Lung (tissue), 12 donors: Measurements from ENCODE around the gene SPPL2C. TPM values are rescaled to one million over a fixed set of nuclear protein-coding genes. Genes with fewer than 3 reads are reported as not detected.

ENCODE experiments used
- ATAC-seq: fragments of 200-7000 bp; cut with Tn5 transposase; one replicate; pipeline ENCODE4 v1.9.1; 2020; ENCODE audit warnings: moderate number of reproducible peaks; ENCODE audit not compliant: insufficient read depth, low FRiP score
- DNase-seq, 3 donors: peaks; one replicate each; pipeline ENCODE4 v3.0.0-alpha.2; 2013 to 2017
- H3K27ac ChIP-seq, 2 donors: one replicate each; pipeline ENCODE4 v1.5.1; 2013; ENCODE audit warnings: mild to moderate bottlenecking in 2 of 2, moderate library complexity in 2 of 2, control low read depth in 1 of 2, inconsistent platforms in 1 of 2, low read depth in 1 of 2, low read length in 1 of 2
- H3K27me3 ChIP-seq, 3 donors: one replicate each; pipeline ENCODE4 v1.5.1; 2013; ENCODE audit warnings: low read length in 2 of 3; ENCODE audit not compliant: control insufficient read depth in 3 of 3, insufficient read depth in 3 of 3
- H3K36me3 ChIP-seq, 4 donors: one replicate each; pipeline ENCODE4 v1.5.1; 2013; ENCODE audit warnings: low read length in 4 of 4, mild to moderate bottlenecking in 1 of 4, moderate library complexity in 1 of 4; ENCODE audit not compliant: control insufficient read depth in 4 of 4, insufficient read depth in 4 of 4
- H3K4me1 ChIP-seq, 5 donors: one replicate each; pipeline ENCODE4 v1.5.1; 2013; ENCODE audit warnings: low read length in 5 of 5, mild to moderate bottlenecking in 2 of 5, moderate library complexity in 1 of 5; ENCODE audit not compliant: control insufficient read depth in 5 of 5, insufficient read depth in 5 of 5
- H3K4me3 ChIP-seq: one replicate; pipeline ENCODE4 v1.5.1; 2013; ENCODE audit warnings: mild to moderate bottlenecking, control low read depth, moderate library complexity
- H3K9ac ChIP-seq, 2 donors: one replicate each; pipeline ENCODE4 v1.5.1; 2013; ENCODE audit warnings: low read length in 2 of 2, control low read depth in 1 of 2; ENCODE audit not compliant: insufficient read depth in 1 of 2
- H3K9me3 ChIP-seq, 4 donors: one replicate each; pipeline ENCODE4 v1.5.1; 2013; ENCODE audit warnings: low read length in 3 of 4, mild to moderate bottlenecking in 1 of 4, moderate library complexity in 1 of 4; ENCODE audit not compliant: control insufficient read depth in 4 of 4, insufficient read depth in 3 of 4
- CTCF ChIP-seq: IDR thresholded peaks from 2 replicates; pipeline ENCODE4 v1.5.1; 2012; ENCODE audit warnings: mild to moderate bottlenecking; ENCODE audit errors: control extremely low read depth, extremely low read depth
- WGBS, 2 donors: extraction: QIAGEN DNeasy Blood & Tissue Kit; methylation state at CpG; one replicate each; pipeline ENCODE4 v1.1.7; 2013; 5-methylcytosine and 5-hydroxymethylcytosine counted together
- polyA plus RNA-seq, 2 donors: library from polyadenylated mRNA; stranded (reverse); fragments of 200-250 nt; gene quantifications; one replicate each; pipeline ENCODE4 v1.2.1, GENCODE V29; 2013
- total RNA-seq, 2 donors: library from RNA; depleted of rRNA in 1 of 2; stranded (reverse); fragments of >200 nt in 1 of 2; gene quantifications; one replicate each; pipeline ENCODE4 v1.2.1, GENCODE V29; 2014 to 2021
- donor health status: control.
- donor health status: control.
- donor health status: Bipolar disorder and iron deficiency.
- donor health status: healthy.
- donor health status: DM: yes; HTN: yes; CAD: no.

SPPL2C gene
- total and polyA plus RNA-seq, 4 donors: not detected

- Histone ChIP-seq H3K36me3 (no peaks in the 10 kb centered on the region), H3K9ac (no peak overlapping the region), H3K27me3 (peaks cover 0 to 8% (median 0%) of the 10 kb centered on the region in 3 donors), H3K9me3 (peaks cover 0 to 4% (median 0%) of the 10 kb centered on the region in 4 donors), H3K27ac (no peak overlapping the region), H3K4me1 (no peaks in the 10 kb centered on the region), H3K4me3 (no peak overlapping the region)
- DNase-seq (no peak), ATAC-seq (no peak)
- no peak for TF ChIP-seq CTCF
- 83 to 87% methylated on average over 3 of the region's 3 CpGs for WGBS, 2 donors
These were observed 31.9 kb downstream of the SPPL2C start for GRCh38 chr17:45876539-45876938.

GRCh38 chr17:45877467-45877866, 32.8 kb downstream of the SPPL2C start:
- ATAC-seq: no peak
- WGBS, 2 donors: 80 to 85% methylated on average over 1 of the region's 1 CpG

GRCh38 chr17:45883063-45883462, 38.4 kb downstream of the SPPL2C start:
- Histone ChIP-seq H3K4me3 (no peak overlapping the region), H3K9me3 (peaks cover 0 to 6% (median 2%) of the 10 kb centered on the region in 4 donors)
- 92 to 100% methylated on average over 2 of the region's 2 CpGs for WGBS, 2 donors

More at GRCh38 chr17:45877467-45877866, 32.8 kb downstream of the SPPL2C start:
- Histone ChIP-seq H3K27me3 (peaks cover 0 to 8% (median 0%) of the 10 kb centered on the region in 3 donors), H3K9me3 (peaks cover 0 to 4% (median 0%) of the 10 kb centered on the region in 4 donors), H3K36me3 (no peaks in the 10 kb centered on the region), H3K27ac (no peak overlapping the region), H3K4me1 (no peaks in the 10 kb centered on the region), H3K9ac (no peak overlapping the region), H3K4me3 (no peak overlapping the region)
- DNase-seq: no peak
- no peak for TF ChIP-seq CTCF

More at GRCh38 chr17:45883063-45883462, 38.4 kb downstream of the SPPL2C start:
- Histone ChIP-seq H3K4me1 (no peaks in the 10 kb centered on the region), H3K9ac (no peak overlapping the region), H3K27ac (no peak overlapping the region), H3K27me3 (peaks cover 0 to 3% (median 0%) of the 10 kb centered on the region in 3 donors), H3K36me3 (no peaks in the 10 kb centered on the region)
- TF ChIP-seq CTCF: no peak
- no peak for DNase-seq
- no peak for ATAC-seq
